ENCODE data around the gene KATNAL1. TPM values are rescaled to one million over a fixed set of nuclear protein-coding genes. Genes with fewer than 3 reads are reported as not detected.
A peak's percentile ranks its signal among the peaks of the same experiment; 100 is the strongest.

Gene KATNAL1
- total and polyA plus RNA-seq, 10 of the 15 experiments (the other 5 are each of a cell fraction or from before 2014, with no cell fraction given): 6.5 to 18.7 (median 11.7) TPM

GRCh38 chr13:30196025-30196424 lies 111.3 kb downstream of the KATNAL1 start:
- ChIA-PET SMC1A (ENCODE audit: uncharacterized antibody, unreplicated experiment) (interaction anchor here (1.0 to 1.6 kb wide), 2 partner anchors 11 to 64 kb away, joined by 3 to 7 read pairs; no protein-coding TSS in a partner anchor), CTCF (interaction anchor here (1.5 kb wide), 1 partner anchor 266 kb away, joined by 3 read pairs; no protein-coding TSS in a partner anchor), POLR2A (no interaction called here), RAD21 (ENCODE audit: unreplicated experiment) (interaction anchor here (0.8 to 5.1 kb wide), 2 partner anchors 52 to 80 kb away, joined by 3 to 60 read pairs; no protein-coding TSS in a partner anchor)
- H3K36me3 ChIP-seq (ENCODE audit: control insufficient read depth in 2 of 2, insufficient read depth in 2 of 2, low read length in 1 of 2): no peaks in the 10 kb centered on the region
- H3K9me3 ChIP-seq (replicated peaks; ENCODE audit: control insufficient read depth, insufficient read depth, low read length): no peaks in the 10 kb centered on the region; the same call in 2 of the 3 replicates
- BruUV-seq (replicated peaks): no TSS peak
- H2AFZ ChIP-seq (ENCODE audit: control insufficient read depth, low read depth, low read length): no peak overlapping the region
- in situ Hi-C loops (cut with MboI): no loop called here
- no peaks in the 10 kb centered on the region for H3K27me3 ChIP-seq (replicated peaks in 1 of 2; ENCODE audit: control insufficient read depth in 2 of 2, insufficient read depth in 2 of 2, low read length in 1 of 2)
- no peak overlapping the region for H3K9ac ChIP-seq (ENCODE audit: control insufficient read depth, insufficient read depth, low read length)
- no peak for FAIRE-seq
- intact Hi-C loops (cut with micrococcal nuclease; ENCODE audit: unreplicated experiment): loop anchor here (10.0 kb wide), 1 partner anchor 51 kb away; no protein-coding TSS in a partner anchor
- peaks cover 34% of the 10 kb centered on the region for H3K4me1 ChIP-seq (ENCODE audit: control insufficient read depth, insufficient read depth, low read length)
- 100% methylated on average over 3 of the region's 3 CpGs for WGBS (ENCODE audit: insufficient coverage, insufficient replicate concordance, low lambda C conversion rate, missing lambda C conversion rate)
- H3K79me2 ChIP-seq (ENCODE audit: control insufficient read depth, insufficient read depth, low read length): no peaks in the 10 kb centered on the region
- H4K20me1 ChIP-seq (ENCODE audit: control insufficient read depth, insufficient read depth): no peaks in the 10 kb centered on the region
- no peak for ATAC-seq
- no peak for TF ChIP-seq KAT2A (conservative IDR thresholded peaks at IDR 0.05; ENCODE audit: control insufficient read depth, low read depth, low read length)
- TF ChIP-seq E2F4 (IDR thresholded peaks at IDR 0.05; ENCODE audit: low read depth, low read length): no peak
- no peak overlapping the region for H3K4me2 ChIP-seq (ENCODE audit: control insufficient read depth, insufficient read depth)
- no peak overlapping the region for H3K27ac ChIP-seq (ENCODE audit: control insufficient read depth, insufficient read depth)
- no peak overlapping the region for H3K4me3 ChIP-seq
- DNase-seq (ENCODE audit: low read depth, low spot score): no peak

- TF ChIP-seq POU2F2 (IDR thresholded peaks at IDR 0.05; ENCODE audit: borderline replicate concordance, low read depth, low read length) (no peak), SIX5 (IDR thresholded peaks at IDR 0.05; ENCODE audit: low read depth, low read length, severe bottlenecking) (no peak)
- peak overlapping the region; percentile 70; the same call in 1 of the 2 replicates for H3K27ac ChIP-seq (ENCODE audit: control insufficient read depth, insufficient read depth)
- peaks cover 34% of the 10 kb centered on the region for H3K4me1 ChIP-seq (ENCODE audit: control insufficient read depth, insufficient read depth, low read length)
- no peaks in the 10 kb centered on the region for H3K27me3 ChIP-seq (replicated peaks in 1 of 2; ENCODE audit: control insufficient read depth in 2 of 2, insufficient read depth in 2 of 2, low read length in 1 of 2)
- no TSS peak for BruUV-seq (replicated peaks)
- POLR2A ChIA-PET: interaction anchor here (0.6 to 0.7 kb wide), 2 partner anchors 46 to 169 kb away, joined by 3 read pairs; no protein-coding TSS in a partner anchor
- H4K20me1 ChIP-seq (ENCODE audit: control insufficient read depth, insufficient read depth): no peaks in the 10 kb centered on the region
- intact Hi-C loops (cut with micrococcal nuclease; ENCODE audit: unreplicated experiment): loop anchor here (10.0 kb wide), 1 partner anchor 50 kb away; no protein-coding TSS in a partner anchor
- CTCF ChIA-PET: interaction anchor here (0.6 to 2.8 kb wide), 4 partner anchors 63 to 267 kb away, joined by 3 to 11 read pairs (median 4); no protein-coding TSS in a partner anchor
- 100% methylated on average over 7 of the region's 7 CpGs for WGBS (ENCODE audit: insufficient coverage, insufficient replicate concordance, low lambda C conversion rate, missing lambda C conversion rate)
- no peaks in the 10 kb centered on the region; the same call in 2 of the 3 replicates for H3K9me3 ChIP-seq (replicated peaks; ENCODE audit: control insufficient read depth, insufficient read depth, low read length)
- H2AFZ ChIP-seq (ENCODE audit: control insufficient read depth, low read depth, low read length): no peak overlapping the region
- no peak overlapping the region for H3K4me2 ChIP-seq (ENCODE audit: control insufficient read depth, insufficient read depth)
- H3K9ac ChIP-seq (ENCODE audit: control insufficient read depth, insufficient read depth, low read length): no peak overlapping the region
- no peaks in the 10 kb centered on the region for H3K79me2 ChIP-seq (ENCODE audit: control insufficient read depth, insufficient read depth, low read length)
- ATAC-seq: no peak
- H3K4me3 ChIP-seq: no peak overlapping the region
- RAD21 ChIA-PET (ENCODE audit: unreplicated experiment): interaction anchor here (0.9 to 5.1 kb wide), 6 partner anchors 9 to 235 kb away, joined by 3 to 60 read pairs (median 3); no protein-coding TSS in a partner anchor
- in situ Hi-C loops (cut with MboI): no loop called here
- FAIRE-seq: no peak
- SMC1A ChIA-PET (ENCODE audit: uncharacterized antibody, unreplicated experiment): interaction anchor here (1.0 to 4.5 kb wide), 12 partner anchors 10 to 249 kb away, joined by 3 to 32 read pairs (median 4); no protein-coding TSS in a partner anchor
- H3K36me3 ChIP-seq (ENCODE audit: control insufficient read depth in 2 of 2, insufficient read depth in 2 of 2, low read length in 1 of 2): no peaks in the 10 kb centered on the region
- DNase-seq (ENCODE audit: low read depth, low spot score): no peak
These were observed 112.4 kb downstream of the KATNAL1 start for GRCh38 chr13:30194906-30195305.
